GM18526 (cell line): Measurements from ENCODE around the gene NKX3-2.

ENCODE experiments used
- POLR2A ChIP-seq: IDR thresholded peaks from 3 replicates; pipeline ENCODE4 v1.6.1; 2011; ENCODE audit not compliant: insufficient read length; ENCODE audit errors: extremely low read depth

NKX3-2 gene

GRCh38 chr4:13527981-13528820 is 16.1 kb downstream of the NKX3-2 start:
- TF ChIP-seq POLR2A = no peak

- no peak for TF ChIP-seq POLR2A
These were observed 16.9 kb downstream of the NKX3-2 start for GRCh38 chr4:13527192-13527980.

GRCh38 chr4:13526658-13527057 is 17.6 kb downstream of the NKX3-2 start:
- no peak for TF ChIP-seq POLR2A

- TF ChIP-seq POLR2A = no peak
These were observed 18.6 kb downstream of the NKX3-2 start for GRCh38 chr4:13525606-13526281.

- no peak for TF ChIP-seq POLR2A
These were observed 19.6 kb downstream of the NKX3-2 start for GRCh38 chr4:13524504-13525243.

- no peak for TF ChIP-seq POLR2A
These were observed 20.5 kb downstream of the NKX3-2 start for GRCh38 chr4:13523591-13524503.

- no peak for TF ChIP-seq POLR2A
These were observed 21.2 kb downstream of the NKX3-2 start for GRCh38 chr4:13523105-13523477.

- no peak for TF ChIP-seq POLR2A
These were observed 21.8 kb downstream of the NKX3-2 start for GRCh38 chr4:13522282-13523104.

- TF ChIP-seq POLR2A = no peak
These were observed 23.3 kb downstream of the NKX3-2 start for GRCh38 chr4:13521047-13521446.

GRCh38 chr4:13516315-13516860 is 27.9 kb downstream of the NKX3-2 start:
- TF ChIP-seq POLR2A = no peak

- no peak for TF ChIP-seq POLR2A
These were observed 29.0 kb downstream of the NKX3-2 start for GRCh38 chr4:13515268-13515667.

- TF ChIP-seq POLR2A = no peak
These were observed 29.6 kb downstream of the NKX3-2 start for GRCh38 chr4:13514722-13515121.

- no peak for TF ChIP-seq POLR2A
These were observed 33.2 kb downstream of the NKX3-2 start for GRCh38 chr4:13511101-13511500.
